Fibroblast of pulmonary artery (primary cell): ENCODE data around the gene MSANTD3.

ENCODE experiments used
- DNase-seq: peaks from one replicate; pipeline ENCODE4 v3.0.0-alpha.2; 2010; ENCODE audit warnings: low read depth
- H3K4me3 ChIP-seq: replicated peaks from 2 replicates; pipeline ENCODE4 v1.5.1; 2011; ENCODE audit warnings: low read depth, mild to moderate bottlenecking, control low read depth, low read length, moderate library complexity
- TF ChIP-seq, protein P1 (sequence below): IDR thresholded peaks from 2 replicates; pipeline ENCODE4 v1.5.1; 2011; ENCODE audit warnings: mild to moderate bottlenecking, control low read depth, low read length, inconsistent platforms; ENCODE audit errors: missing control alignments

Gene MSANTD3

DNA sequence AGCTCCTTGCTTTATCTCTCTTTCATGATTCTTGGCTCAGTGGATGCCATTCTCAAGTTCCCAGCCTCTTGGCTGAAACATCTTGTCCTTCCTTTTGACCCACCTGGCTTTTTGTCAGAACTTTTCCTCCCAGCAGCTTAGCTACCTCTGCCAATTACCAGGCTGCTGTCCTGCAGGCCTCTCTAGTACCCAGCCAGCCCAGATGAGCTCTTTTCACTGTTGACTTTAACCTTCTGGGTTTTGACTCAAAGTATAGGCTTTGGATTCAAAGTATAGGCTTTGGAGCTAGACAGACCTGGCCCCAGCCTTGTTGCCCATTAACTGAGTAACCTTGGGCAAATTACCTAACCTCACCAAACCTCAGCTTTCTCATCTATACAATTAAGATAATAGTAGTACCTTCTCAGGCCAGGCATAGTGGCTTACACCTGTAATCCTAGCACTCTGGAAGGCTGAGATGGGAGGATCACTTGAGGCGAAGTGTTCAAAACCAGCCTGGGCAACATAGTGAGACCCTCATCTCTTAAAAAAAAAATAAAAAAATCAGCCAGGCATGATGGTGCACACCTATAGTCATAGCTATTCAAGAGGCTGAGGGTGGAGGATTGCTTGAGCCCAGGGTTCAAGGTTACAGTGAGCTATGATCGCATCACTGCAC, 39.4 kb downstream of the MSANTD3 start:
- no peak for DNase-seq
- TF ChIP-seq, protein P1, sequence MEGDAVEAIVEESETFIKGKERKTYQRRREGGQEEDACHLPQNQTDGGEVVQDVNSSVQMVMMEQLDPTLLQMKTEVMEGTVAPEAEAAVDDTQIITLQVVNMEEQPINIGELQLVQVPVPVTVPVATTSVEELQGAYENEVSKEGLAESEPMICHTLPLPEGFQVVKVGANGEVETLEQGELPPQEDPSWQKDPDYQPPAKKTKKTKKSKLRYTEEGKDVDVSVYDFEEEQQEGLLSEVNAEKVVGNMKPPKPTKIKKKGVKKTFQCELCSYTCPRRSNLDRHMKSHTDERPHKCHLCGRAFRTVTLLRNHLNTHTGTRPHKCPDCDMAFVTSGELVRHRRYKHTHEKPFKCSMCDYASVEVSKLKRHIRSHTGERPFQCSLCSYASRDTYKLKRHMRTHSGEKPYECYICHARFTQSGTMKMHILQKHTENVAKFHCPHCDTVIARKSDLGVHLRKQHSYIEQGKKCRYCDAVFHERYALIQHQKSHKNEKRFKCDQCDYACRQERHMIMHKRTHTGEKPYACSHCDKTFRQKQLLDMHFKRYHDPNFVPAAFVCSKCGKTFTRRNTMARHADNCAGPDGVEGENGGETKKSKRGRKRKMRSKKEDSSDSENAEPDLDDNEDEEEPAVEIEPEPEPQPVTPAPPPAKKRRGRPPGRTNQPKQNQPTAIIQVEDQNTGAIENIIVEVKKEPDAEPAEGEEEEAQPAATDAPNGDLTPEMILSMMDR: no peak
- no peak overlapping the region for H3K4me3 ChIP-seq

DNA sequence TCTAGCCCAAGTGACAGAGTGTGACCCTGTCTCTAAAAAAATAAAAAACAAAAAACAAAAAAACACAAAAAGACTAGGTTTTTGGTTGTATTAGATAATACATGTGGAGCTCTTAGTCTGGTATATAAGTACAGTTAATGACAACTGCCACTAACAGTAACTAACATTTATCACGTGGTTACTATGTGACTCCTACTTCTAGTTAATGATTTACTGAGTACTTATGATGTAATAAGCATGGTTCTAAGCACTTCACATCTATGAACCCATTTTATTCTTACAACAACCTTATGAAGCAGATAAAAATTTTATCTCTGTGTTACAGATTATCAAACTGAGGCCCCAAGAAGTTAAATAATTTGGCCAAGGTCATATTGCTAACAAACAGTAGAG, 39.9 kb downstream of the MSANTD3 start:
- TF ChIP-seq, protein P1: no peak
- no peak overlapping the region for H3K4me3 ChIP-seq

DNA sequence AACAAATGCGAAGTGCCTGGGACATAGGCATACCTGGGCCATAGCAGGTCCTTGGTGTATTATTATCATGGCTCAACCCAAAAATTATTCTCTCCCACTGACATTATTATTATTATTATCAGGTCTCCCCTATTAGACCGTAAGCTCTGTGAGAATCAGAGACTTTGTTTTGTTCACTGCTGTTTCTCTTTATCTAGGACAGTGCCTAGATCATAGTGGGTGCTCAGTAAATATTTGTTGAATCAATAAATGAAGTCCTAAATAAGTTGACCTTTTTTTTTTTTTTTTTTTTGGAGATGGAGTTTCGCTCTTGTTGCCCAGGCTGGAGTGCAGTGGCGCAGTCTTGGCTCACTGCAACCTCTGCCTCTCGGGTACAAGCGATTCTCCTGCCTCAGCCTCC, 41.1 kb downstream of the MSANTD3 start:
- DNase-seq: no peak
- TF ChIP-seq, protein P1: no peak
- H3K4me3 ChIP-seq: no peak overlapping the region

More for the DNA sequence above, 39.9 kb downstream of the MSANTD3 start:
- DNase-seq: no peak

DNA sequence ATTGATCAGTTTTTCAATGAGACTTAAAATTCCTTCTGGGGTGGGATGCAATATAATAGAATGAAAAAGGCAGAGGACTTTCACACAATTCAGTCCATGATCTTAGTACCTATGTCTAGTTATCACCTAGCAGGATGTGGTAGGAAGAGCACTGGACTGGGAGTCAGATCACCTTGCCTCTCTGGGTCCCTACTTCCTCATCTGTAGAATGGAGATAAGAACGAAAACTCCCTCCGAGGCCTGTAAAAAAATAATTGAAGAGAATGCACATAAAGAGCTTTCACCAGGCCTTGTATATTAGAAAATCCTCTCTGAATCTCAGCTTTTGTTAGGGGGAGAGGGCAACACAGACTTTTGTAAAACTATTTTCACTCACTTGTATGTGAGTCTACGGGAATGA, 45.3 kb downstream of the MSANTD3 start:
- TF ChIP-seq, protein P1: no peak
- no peak for DNase-seq
- H3K4me3 ChIP-seq: peak overlapping the region; percentile 63

DNA sequence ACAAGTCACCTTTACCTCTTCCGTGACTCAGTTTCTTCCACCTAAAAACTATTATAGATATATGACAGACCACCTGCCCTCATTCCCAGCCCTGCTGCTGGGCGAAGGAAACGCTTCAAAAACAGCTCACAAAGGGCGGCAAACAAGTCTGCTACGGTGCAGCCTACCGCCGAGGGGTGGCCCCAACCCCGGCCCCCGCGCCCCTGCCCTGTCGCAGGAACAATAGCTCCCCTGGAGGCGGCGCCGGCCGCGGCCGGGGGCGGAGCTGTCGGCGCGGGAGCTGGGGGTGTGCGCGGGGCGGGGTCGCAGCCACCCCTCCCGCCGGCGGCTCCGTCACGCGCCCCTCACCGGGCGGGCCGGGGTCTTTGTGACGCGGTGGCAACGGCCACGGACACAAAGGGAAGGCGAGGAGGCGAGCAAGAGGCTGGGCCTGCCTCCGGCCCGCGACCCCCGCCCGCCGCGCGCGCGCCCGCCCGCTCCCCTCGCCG, 45.9 kb downstream of the MSANTD3 start, which contains the start of gene TMEFF1:
TMEFF1 (plus strand) TSS at position 362 of the 488 bp plus-strand sequence. CDS start 396 bp downstream, outside the sequence.
- H3K4me3 ChIP-seq: peak within 1 kb of the TSS; percentile 63
- DNase-seq: peak; percentile 8
- TF ChIP-seq, protein P1: no peak

DNA sequence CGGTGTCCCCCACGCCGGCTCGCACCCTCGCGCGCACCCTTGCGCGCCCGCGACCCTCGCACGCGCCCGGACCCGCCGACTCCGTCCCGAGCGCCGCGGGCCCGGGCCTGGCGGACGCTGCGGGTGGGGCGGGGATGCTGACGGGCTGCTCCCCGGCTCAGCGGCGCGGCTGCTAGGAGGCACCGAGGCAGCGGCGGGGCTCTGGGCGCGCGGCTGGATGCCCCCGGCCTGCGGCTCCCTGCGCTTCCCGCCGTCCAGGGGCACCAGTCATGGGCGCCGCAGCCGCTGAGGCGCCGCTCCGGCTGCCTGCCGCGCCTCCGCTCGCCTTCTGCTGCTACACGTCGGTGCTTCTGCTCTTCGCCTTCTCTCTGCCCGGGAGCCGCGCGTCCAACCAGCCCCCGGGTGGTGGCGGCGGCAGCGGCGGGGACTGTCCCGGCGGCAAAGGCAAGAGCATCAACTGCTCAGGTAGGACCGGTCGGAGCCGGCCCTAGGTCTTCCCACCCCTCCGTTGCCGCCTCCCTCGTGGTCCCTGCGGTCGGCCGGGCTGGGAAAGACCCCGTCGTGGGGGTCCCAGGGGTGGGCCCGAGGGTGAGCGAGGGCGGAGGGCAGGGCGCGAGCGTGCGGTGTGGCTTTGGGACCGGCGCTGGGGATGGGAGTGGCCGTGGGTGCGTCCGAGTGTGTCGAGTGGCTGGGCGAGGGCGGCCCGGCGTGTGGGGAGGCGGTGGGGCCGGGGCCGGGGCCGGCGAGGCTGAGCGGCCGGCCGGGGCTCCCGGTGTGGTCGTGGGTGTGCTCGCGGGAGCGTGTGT, 46.5 kb downstream of the MSANTD3 start:
- H3K4me3 ChIP-seq: peak overlapping the region; percentile 63
- TF ChIP-seq, protein P1: no peak
- DNase-seq: peak; percentile 28
